Measurements from ENCODE around the gene SLC45A1. TPM values are rescaled to one million over a fixed set of nuclear protein-coding genes. Genes with fewer than 3 reads are reported as not detected.

The SLC45A1 gene
- total RNA-seq, 1 experiment from 2014 or later: 13.8 TPM

DNA sequence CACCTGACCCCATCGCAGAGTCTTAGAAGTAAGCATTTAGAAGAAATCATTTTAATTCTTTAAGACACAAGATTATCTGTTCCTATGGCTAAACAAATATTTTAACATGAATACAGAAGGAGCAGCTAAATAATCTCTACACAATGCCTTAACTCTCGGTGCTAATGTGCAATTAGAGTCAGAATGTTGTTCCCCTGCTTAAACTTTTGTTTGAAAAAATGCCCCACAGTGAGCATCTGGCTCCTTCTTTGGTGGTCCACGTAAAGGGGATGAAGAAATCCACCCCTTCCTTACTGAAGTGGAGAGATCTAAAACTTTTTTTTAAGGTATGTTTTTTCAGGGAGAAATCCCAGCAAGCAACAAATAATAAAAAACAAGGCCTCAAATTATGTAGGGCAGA is 55.2 kb downstream of the SLC45A1 start:
- no peak overlapping the region for H2AFZ ChIP-seq (ENCODE audit: low read depth, low read length, poor library complexity, severe bottlenecking)
- CTCF ChIA-PET: no interaction called here

More for the DNA sequence above, 55.2 kb downstream of the SLC45A1 start:
- no peaks in the 10 kb centered on the region for H3K27me3 ChIP-seq (ENCODE audit: insufficient read depth, low read length)
- POLR2A ChIA-PET: no interaction called here
- TF ChIP-seq MAX (IDR thresholded peaks at IDR 0.05) (no peak), POLR2AphosphoS5 (IDR thresholded peaks at IDR 0.05; ENCODE audit: low read depth, low read length) (no peak), ZFX (IDR thresholded peaks at IDR 0.05) (no peak), EZH2 (IDR thresholded peaks at IDR 0.05) (no peak), YY1 (IDR thresholded peaks at IDR 0.05; ENCODE audit: extremely low read depth, insufficient replicate concordance, low read depth, low read length) (no peak), EGR1 (IDR thresholded peaks at IDR 0.05; ENCODE audit: low read depth) (no peak), SIN3A (IDR thresholded peaks at IDR 0.05; ENCODE audit: low read depth) (no peak), FOSL1 (IDR thresholded peaks at IDR 0.05; ENCODE audit: low read depth) (no peak), TCF7L2 (IDR thresholded peaks at IDR 0.05; ENCODE audit: borderline replicate concordance, extremely low read depth, insufficient read depth, insufficient read length) (no peak), ZNF274 (IDR thresholded peaks at IDR 0.05; ENCODE audit: low read depth, low read length) (no peak), JUND (IDR thresholded peaks at IDR 0.05) (no peak), ELF1 (IDR thresholded peaks at IDR 0.05; ENCODE audit: borderline replicate concordance, low read depth) (no peak), SP1 (IDR thresholded peaks at IDR 0.05; ENCODE audit: low read depth) (no peak), RAD21 (IDR thresholded peaks at IDR 0.05; ENCODE audit: low read depth) (no peak)
- TF ChIP-seq, protein P1, sequence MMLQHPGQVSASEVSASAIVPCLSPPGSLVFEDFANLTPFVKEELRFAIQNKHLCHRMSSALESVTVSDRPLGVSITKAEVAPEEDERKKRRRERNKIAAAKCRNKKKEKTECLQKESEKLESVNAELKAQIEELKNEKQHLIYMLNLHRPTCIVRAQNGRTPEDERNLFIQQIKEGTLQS (IDR thresholded peaks at IDR 0.05): no peak
- TF ChIP-seq, protein P2, sequence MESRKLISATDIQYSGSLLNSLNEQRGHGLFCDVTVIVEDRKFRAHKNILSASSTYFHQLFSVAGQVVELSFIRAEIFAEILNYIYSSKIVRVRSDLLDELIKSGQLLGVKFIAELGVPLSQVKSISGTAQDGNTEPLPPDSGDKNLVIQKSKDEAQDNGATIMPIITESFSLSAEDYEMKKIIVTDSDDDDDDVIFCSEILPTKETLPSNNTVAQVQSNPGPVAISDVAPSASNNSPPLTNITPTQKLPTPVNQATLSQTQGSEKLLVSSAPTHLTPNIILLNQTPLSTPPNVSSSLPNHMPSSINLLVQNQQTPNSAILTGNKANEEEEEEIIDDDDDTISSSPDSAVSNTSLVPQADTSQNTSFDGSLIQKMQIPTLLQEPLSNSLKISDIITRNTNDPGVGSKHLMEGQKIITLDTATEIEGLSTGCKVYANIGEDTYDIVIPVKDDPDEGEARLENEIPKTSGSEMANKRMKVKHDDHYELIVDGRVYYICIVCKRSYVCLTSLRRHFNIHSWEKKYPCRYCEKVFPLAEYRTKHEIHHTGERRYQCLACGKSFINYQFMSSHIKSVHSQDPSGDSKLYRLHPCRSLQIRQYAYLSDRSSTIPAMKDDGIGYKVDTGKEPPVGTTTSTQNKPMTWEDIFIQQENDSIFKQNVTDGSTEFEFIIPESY (IDR thresholded peaks at IDR 0.05; ENCODE audit: extremely low read depth, insufficient replicate concordance, low read length): no peak
- TF ChIP-seq, protein P3, sequence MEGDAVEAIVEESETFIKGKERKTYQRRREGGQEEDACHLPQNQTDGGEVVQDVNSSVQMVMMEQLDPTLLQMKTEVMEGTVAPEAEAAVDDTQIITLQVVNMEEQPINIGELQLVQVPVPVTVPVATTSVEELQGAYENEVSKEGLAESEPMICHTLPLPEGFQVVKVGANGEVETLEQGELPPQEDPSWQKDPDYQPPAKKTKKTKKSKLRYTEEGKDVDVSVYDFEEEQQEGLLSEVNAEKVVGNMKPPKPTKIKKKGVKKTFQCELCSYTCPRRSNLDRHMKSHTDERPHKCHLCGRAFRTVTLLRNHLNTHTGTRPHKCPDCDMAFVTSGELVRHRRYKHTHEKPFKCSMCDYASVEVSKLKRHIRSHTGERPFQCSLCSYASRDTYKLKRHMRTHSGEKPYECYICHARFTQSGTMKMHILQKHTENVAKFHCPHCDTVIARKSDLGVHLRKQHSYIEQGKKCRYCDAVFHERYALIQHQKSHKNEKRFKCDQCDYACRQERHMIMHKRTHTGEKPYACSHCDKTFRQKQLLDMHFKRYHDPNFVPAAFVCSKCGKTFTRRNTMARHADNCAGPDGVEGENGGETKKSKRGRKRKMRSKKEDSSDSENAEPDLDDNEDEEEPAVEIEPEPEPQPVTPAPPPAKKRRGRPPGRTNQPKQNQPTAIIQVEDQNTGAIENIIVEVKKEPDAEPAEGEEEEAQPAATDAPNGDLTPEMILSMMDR (IDR thresholded peaks at IDR 0.05 in 2 of 3, conservative IDR thresholded peaks at IDR 0.05 in 1 of 3; ENCODE audit: borderline replicate concordance in 1 of 3, insufficient read depth in 1 of 3, low read depth in 2 of 3, low read length in 2 of 3): no peak
- BruUV-seq (replicated peaks): no TSS peak
- H3K4me2 ChIP-seq (ENCODE audit: low read length): 0 out of 2 replicates have a peak overlapping the region, but pooled peaks have one; percentile 19
- H3K9me3 ChIP-seq (ENCODE audit: control insufficient read depth in 1 of 2, insufficient read depth in 1 of 2, low read depth in 1 of 2, low read length in 2 of 2): no peaks in the 10 kb centered on the region
- intact Hi-C loops (cut with micrococcal nuclease): loop anchor here (10.0 kb wide), 1 partner anchor 202 kb away; no protein-coding TSS in a partner anchor
- no peaks in the 10 kb centered on the region; the same call in 1 of the 2 replicates for H3K79me2 ChIP-seq (ENCODE audit: insufficient read depth, low read length)
- H3K9ac ChIP-seq (ENCODE audit: low read length): no peak overlapping the region; the same call in 1 of the 2 replicates
- RAD21 ChIA-PET (ENCODE audit: low non-redundant PET in 1 of 2, low total read pairs in 2 of 2, uncharacterized antibody in 2 of 2, unreplicated experiment in 2 of 2): no interaction called here
- H3K4me1 ChIP-seq (ENCODE audit: control insufficient read depth in 1 of 2, insufficient read depth in 2 of 2, low read length in 2 of 2): peaks cover 2 to 12% of the 10 kb centered on the region in 2 experiments; a peak in 2 of 4 replicates
- ATAC-seq (no peak), DNase-seq (ENCODE audit: low read depth, low spot score) (no peak)
- no peaks in the 10 kb centered on the region for H3K9me2 ChIP-seq (ENCODE audit: insufficient read depth)
- no peak overlapping the region for H3K4me3 ChIP-seq (replicated peaks in 1 of 2; ENCODE audit: low read depth in 1 of 2, low read length in 2 of 2)
- H3K36me3 ChIP-seq (ENCODE audit: control insufficient read depth in 1 of 2, insufficient read depth in 2 of 2, low read length in 2 of 2): 0 out of 4 replicates have a peak, but pooled peaks cover 0 to 2% of the 10 kb centered on the region in 2 experiments
- no peaks in the 10 kb centered on the region for H4K20me1 ChIP-seq (ENCODE audit: insufficient read depth)
- 0 out of 2 replicates have a peak overlapping the region, but pooled peaks have one; percentile 24 for H3K27ac ChIP-seq (ENCODE audit: low read depth, low read length)

Data from HCT116 (cell line).